Measurements from ENCODE around the gene SLC6A18. TPM values are rescaled to one million over a fixed set of nuclear protein-coding genes. Genes with fewer than 3 reads are reported as not detected.

Gene SLC6A18
- total and polyA plus RNA-seq, 7 donors = not detected

- ATAC-seq = no peak
- intact Hi-C loops (cut with DNase I) = no loop called here
- Histone ChIP-seq H3K9me3 (no peaks in the 10 kb centered on the region), H3K36me3 (ENCODE audit: insufficient read depth in 1 of 2, low read depth in 1 of 2) (no peaks in the 10 kb centered on the region), H3K27ac (no peak overlapping the region), H3K27me3 (ENCODE audit: insufficient read depth in 3 of 3, low read length in 2 of 3) (peaks cover 0 to 65% (median 10%) of the 10 kb centered on the region in 3 donors), H3K4me1 (no peaks in the 10 kb centered on the region), H3K4me3 (no peak overlapping the region)
- TF ChIP-seq, protein P1, sequence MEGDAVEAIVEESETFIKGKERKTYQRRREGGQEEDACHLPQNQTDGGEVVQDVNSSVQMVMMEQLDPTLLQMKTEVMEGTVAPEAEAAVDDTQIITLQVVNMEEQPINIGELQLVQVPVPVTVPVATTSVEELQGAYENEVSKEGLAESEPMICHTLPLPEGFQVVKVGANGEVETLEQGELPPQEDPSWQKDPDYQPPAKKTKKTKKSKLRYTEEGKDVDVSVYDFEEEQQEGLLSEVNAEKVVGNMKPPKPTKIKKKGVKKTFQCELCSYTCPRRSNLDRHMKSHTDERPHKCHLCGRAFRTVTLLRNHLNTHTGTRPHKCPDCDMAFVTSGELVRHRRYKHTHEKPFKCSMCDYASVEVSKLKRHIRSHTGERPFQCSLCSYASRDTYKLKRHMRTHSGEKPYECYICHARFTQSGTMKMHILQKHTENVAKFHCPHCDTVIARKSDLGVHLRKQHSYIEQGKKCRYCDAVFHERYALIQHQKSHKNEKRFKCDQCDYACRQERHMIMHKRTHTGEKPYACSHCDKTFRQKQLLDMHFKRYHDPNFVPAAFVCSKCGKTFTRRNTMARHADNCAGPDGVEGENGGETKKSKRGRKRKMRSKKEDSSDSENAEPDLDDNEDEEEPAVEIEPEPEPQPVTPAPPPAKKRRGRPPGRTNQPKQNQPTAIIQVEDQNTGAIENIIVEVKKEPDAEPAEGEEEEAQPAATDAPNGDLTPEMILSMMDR (IDR thresholded peaks at IDR 0.05) = no peak
- DNase-seq = no peak
- whole genome bisulfite sequencing, 3 donors = 78 to 82% (median 82%) methylated on average over 28 to 33 of the region's 33 CpGs
These were observed 28.4 kb downstream of the SLC6A18 start for GRCh38 chr5:1253456-1254105.

DNA sequence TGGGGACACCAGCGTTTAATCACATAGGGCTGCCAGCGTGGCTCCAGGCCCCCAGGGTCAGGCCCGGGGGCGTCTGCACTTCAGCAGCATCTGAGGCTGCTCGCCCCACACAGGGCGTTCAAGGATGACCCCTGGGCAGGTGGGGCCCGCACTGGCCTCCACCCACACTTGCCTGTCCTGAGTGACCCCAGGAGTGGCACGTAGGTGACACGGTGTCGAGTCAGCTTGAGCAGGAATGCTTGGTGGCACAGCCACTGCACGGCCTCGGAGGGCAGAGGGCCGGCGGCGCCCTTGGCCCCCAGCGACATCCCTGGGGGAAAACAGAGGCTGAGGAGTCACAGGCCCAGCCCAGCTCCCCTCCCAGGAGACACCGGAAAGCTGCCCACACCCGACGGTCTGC, 29.0 kb downstream of the SLC6A18 start:
- DNase-seq = no peak
- Histone ChIP-seq H3K27ac (no peak overlapping the region), H3K27me3 (ENCODE audit: insufficient read depth in 3 of 3, low read length in 2 of 3) (peaks cover 0 to 60% (median 7%) of the 10 kb centered on the region in 3 donors), H3K36me3 (ENCODE audit: insufficient read depth in 1 of 2, low read depth in 1 of 2) (no peaks in the 10 kb centered on the region), H3K9me3 (no peaks in the 10 kb centered on the region), H3K4me3 (no peak overlapping the region), H3K4me1 (no peaks in the 10 kb centered on the region)
- 80 to 81% (median 80%) methylated on average over 16 to 19 of the region's 19 CpGs for WGBS, 3 donors
- ATAC-seq = no peak
- TF ChIP-seq, protein P1 (IDR thresholded peaks at IDR 0.05) = no peak
- intact Hi-C loops (cut with DNase I) = no loop called here

DNA sequence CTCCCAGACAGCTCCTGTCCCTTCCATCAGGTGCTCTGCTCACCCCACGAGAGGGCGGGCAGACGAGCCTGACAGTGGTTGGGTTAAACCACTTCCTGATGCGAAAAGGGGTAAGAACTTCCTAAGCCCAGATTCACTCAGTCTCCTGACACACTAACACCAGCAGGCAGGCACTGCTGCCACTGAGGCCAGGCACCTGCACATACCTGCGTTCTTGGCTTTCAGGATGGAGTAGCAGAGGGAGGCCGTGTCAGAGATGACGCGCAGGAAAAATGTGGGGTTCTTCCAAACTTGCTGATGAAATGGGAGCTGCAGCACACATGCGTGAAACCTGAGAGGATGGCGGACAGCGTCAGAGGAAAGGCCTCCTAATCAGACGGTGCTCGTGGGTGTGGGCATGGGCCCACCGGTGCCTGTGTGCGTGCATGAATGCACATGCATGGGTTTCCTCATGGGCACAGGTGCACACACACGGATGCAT, 29.9 kb downstream of the SLC6A18 start:
- Histone ChIP-seq H3K9me3 (no peaks in the 10 kb centered on the region), H3K4me1 (no peaks in the 10 kb centered on the region), H3K4me3 (no peak overlapping the region), H3K36me3 (ENCODE audit: insufficient read depth in 1 of 2, low read depth in 1 of 2) (no peaks in the 10 kb centered on the region), H3K27ac (no peak overlapping the region), H3K27me3 (ENCODE audit: insufficient read depth in 3 of 3, low read length in 2 of 3) (peaks cover 0 to 51% (median 7%) of the 10 kb centered on the region in 3 donors)
- intact Hi-C loops (cut with DNase I) = no loop called here
- 38 to 40% (median 40%) methylated on average over 16 of the region's 16 CpGs for whole genome bisulfite sequencing, 3 donors
- DNase-seq (no peak), ATAC-seq (no peak)
- TF ChIP-seq, protein P1 (IDR thresholded peaks at IDR 0.05) = no peak

- Histone ChIP-seq H3K36me3 (ENCODE audit: insufficient read depth in 1 of 2, low read depth in 1 of 2) (no peaks in the 10 kb centered on the region), H3K27me3 (ENCODE audit: insufficient read depth in 3 of 3, low read length in 2 of 3) (peaks cover 0 to 39% (median 7%) of the 10 kb centered on the region in 3 donors), H3K4me3 (no peak overlapping the region), H3K9me3 (no peaks in the 10 kb centered on the region), H3K27ac (no peak overlapping the region), H3K4me1 (no peaks in the 10 kb centered on the region)
- WGBS, 3 donors = 72 to 76% (median 74%) methylated on average over 23 of the region's 23 CpGs
- TF ChIP-seq, protein P1 (IDR thresholded peaks at IDR 0.05) = no peak
- DNase-seq (no peak), ATAC-seq (no peak)
- intact Hi-C loops (cut with DNase I) = no loop called here
These were observed 31.6 kb downstream of the SLC6A18 start for GRCh38 chr5:1256776-1257175.

DNA sequence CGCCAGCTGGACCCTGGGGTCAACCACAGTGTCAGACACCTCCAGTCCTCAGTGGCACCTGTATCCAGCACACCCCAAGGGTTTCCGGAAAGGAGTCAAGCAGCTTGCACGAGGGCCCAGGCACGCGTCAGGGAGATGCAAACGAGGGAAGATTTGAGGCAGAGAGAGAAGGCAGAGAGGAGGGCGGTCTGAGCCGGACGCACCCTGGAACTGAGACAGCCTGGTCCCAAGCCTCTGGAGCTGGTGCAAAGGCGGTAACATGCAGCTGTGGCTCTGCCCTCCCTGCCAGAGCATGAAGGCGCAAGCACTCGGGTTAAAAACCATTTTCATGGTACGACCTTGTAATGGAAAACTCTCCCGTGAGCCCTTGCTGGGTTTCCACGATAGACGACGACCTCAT, 32.2 kb downstream of the SLC6A18 start:
- Histone ChIP-seq H3K27ac (no peak overlapping the region), H3K27me3 (ENCODE audit: insufficient read depth in 3 of 3, low read length in 2 of 3) (peaks cover 0 to 34% (median 4%) of the 10 kb centered on the region in 3 donors), H3K36me3 (ENCODE audit: insufficient read depth in 1 of 2, low read depth in 1 of 2) (no peaks in the 10 kb centered on the region), H3K9me3 (peaks cover 6% of the 10 kb centered on the region), H3K4me3 (no peak overlapping the region), H3K4me1 (no peaks in the 10 kb centered on the region)
- DNase-seq = no peak
- intact Hi-C loops (cut with DNase I) = no loop called here
- no peak for ATAC-seq
- TF ChIP-seq, protein P1 (IDR thresholded peaks at IDR 0.05) = no peak
- WGBS, 3 donors = 45 to 56% (median 47%) methylated on average over 17 of the region's 17 CpGs
